ENCODE data around the gene CTPS1. TPM values are rescaled to one million over a fixed set of nuclear protein-coding genes. Genes with fewer than 3 reads are reported as not detected.

The CTPS1 gene, protein sequence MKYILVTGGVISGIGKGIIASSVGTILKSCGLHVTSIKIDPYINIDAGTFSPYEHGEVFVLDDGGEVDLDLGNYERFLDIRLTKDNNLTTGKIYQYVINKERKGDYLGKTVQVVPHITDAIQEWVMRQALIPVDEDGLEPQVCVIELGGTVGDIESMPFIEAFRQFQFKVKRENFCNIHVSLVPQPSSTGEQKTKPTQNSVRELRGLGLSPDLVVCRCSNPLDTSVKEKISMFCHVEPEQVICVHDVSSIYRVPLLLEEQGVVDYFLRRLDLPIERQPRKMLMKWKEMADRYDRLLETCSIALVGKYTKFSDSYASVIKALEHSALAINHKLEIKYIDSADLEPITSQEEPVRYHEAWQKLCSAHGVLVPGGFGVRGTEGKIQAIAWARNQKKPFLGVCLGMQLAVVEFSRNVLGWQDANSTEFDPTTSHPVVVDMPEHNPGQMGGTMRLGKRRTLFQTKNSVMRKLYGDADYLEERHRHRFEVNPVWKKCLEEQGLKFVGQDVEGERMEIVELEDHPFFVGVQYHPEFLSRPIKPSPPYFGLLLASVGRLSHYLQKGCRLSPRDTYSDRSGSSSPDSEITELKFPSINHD
- total RNA-seq (2014; rRNA removed; shearing (Covaris generic)), result 62.2 and 77.9 TPM in 2 replicates

DNA sequence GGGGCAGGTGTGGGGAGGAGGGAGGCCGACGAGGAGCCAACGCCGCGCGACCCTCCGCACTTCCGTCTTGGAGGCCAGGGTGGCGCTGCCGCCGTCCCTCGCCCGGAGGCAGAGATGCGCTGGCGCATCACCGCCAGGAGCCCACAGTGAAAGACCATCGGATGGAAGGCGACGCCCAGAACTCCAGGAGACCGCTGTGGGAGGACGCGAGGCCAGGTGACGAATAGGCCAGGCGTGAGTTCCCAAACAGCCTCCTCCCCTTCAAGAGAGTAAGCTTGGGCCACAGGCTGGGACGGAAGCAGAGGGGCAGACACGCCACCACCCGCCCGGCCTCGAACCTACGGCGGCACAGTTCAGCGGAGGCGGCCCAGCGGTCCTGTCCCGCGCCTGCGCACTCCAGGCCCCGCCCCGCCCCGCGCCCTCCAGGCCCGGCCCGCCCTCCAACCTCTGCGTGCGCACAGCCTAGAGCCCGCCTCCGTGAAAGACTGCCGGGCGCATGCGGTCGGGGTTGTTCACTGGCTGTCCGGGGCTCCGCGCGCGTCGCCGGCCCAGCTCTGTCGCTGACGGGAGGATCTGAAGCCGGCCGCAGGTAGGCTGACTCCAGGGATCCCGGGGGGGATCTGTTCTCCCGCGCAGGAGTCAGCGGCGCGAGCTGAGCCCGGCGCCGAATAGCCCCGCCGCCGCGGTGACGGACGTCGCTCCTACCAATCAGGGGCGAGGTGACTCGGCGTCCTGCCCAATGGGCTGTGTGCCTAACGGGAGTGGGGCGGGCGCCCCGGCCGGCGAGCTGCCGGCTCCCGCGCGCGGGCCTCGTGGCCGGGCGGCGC, at the start of gene CTPS1:
CTPS1 (plus strand) TSS at position 456 of the 827 bp plus-strand sequence. CDS start 3,595 bp downstream, outside the sequence.
- Histone ChIP-seq H3K9me3 (replicated peaks) (0 out of 2 replicates have a peak, but pooled peaks cover 3% of the 10 kb centered on the region), H3K4me3 (peak within 1 kb of the TSS; percentile 79), H3K27ac (peak within 1 kb of the TSS; percentile 89), H3K4me1 (replicated peaks) (peaks cover 66% of the 10 kb centered on the region), H3K27me3 (replicated peaks) (no peaks in the 10 kb centered on the region), H3K36me3 (peaks cover 45% of the 10 kb centered on the region)
- DNase-seq (ENCODE audit: low read depth in 1 of 2, low spot score in 2 of 2), result peak; percentile 95 to 97

GRCh38 chr1:40930174-40930964, 49.1 kb upstream of the CTPS1 start:
- H3K9me3 ChIP-seq (replicated peaks), result no peaks in the 10 kb centered on the region
- no peak overlapping the region for H3K27ac ChIP-seq
- H3K36me3 ChIP-seq, result no peaks in the 10 kb centered on the region
- no peak overlapping the region for H3K4me3 ChIP-seq
- DNase-seq (ENCODE audit: low read depth in 1 of 2, low spot score in 2 of 2), result no peak
- H3K4me1 ChIP-seq (replicated peaks), result no peaks in the 10 kb centered on the region
- no peaks in the 10 kb centered on the region for H3K27me3 ChIP-seq (replicated peaks)

DNA sequence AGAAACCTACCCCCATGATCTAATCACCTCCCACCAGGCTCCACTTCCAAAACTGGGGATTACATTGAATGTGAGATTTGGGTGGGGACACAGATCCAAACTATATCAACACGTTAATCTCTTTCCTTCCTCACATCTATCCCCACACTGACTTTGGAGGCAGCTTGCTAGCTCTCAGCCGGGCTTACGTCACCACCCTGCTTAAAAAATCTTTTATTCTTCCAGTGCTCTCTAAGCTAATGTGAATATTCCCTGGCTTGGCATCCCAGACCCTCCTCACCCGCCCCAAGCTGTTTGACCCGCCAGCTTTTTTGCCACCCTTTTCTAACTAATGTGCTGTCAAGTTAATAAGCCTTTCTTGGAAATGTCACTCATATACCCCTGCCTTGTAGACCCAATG, 47.9 kb upstream of the CTPS1 start:
- H3K27me3 ChIP-seq (replicated peaks), result no peaks in the 10 kb centered on the region
- H3K9me3 ChIP-seq (replicated peaks), result no peaks in the 10 kb centered on the region
- no peak overlapping the region for H3K4me3 ChIP-seq
- no peak for DNase-seq (ENCODE audit: low read depth in 1 of 2, low spot score in 2 of 2)
- H3K36me3 ChIP-seq, result no peaks in the 10 kb centered on the region
- H3K27ac ChIP-seq, result no peak overlapping the region
- peaks cover 2% of the 10 kb centered on the region for H3K4me1 ChIP-seq (replicated peaks)

GRCh38 chr1:40932006-40932405, 47.5 kb upstream of the CTPS1 start:
- Histone ChIP-seq H3K4me1 (replicated peaks) (peaks cover 6% of the 10 kb centered on the region), H3K27me3 (replicated peaks) (no peaks in the 10 kb centered on the region), H3K27ac (no peak overlapping the region), H3K9me3 (replicated peaks) (no peaks in the 10 kb centered on the region), H3K4me3 (no peak overlapping the region), H3K36me3 (no peaks in the 10 kb centered on the region)
- DNase-seq (ENCODE audit: low read depth in 1 of 2, low spot score in 2 of 2), result no peak

GRCh38 chr1:40936931-40937339, 42.6 kb upstream of the CTPS1 start:
- Histone ChIP-seq H3K27me3 (replicated peaks) (no peaks in the 10 kb centered on the region), H3K4me1 (replicated peaks) (peaks cover 11% of the 10 kb centered on the region), H3K4me3 (no peak overlapping the region), H3K9me3 (replicated peaks) (no peaks in the 10 kb centered on the region), H3K36me3 (no peaks in the 10 kb centered on the region), H3K27ac (no peak overlapping the region)
- DNase-seq (ENCODE audit: low read depth in 1 of 2, low spot score in 2 of 2), result peak in 1 of 2 experiments; percentile 19

GRCh38 chr1:40938393-40938792, 41.1 kb upstream of the CTPS1 start:
- no peak for DNase-seq (ENCODE audit: low read depth in 1 of 2, low spot score in 2 of 2)
- Histone ChIP-seq H3K27ac (no peak overlapping the region), H3K4me3 (no peak overlapping the region), H3K27me3 (replicated peaks) (no peaks in the 10 kb centered on the region), H3K36me3 (no peaks in the 10 kb centered on the region), H3K9me3 (replicated peaks) (no peaks in the 10 kb centered on the region), H3K4me1 (replicated peaks) (peaks cover 11% of the 10 kb centered on the region)

- H3K4me3 ChIP-seq, result no peak overlapping the region
- peaks cover 17% of the 10 kb centered on the region for H3K4me1 ChIP-seq (replicated peaks)
- no peak for DNase-seq (ENCODE audit: low read depth in 1 of 2, low spot score in 2 of 2)
- no peaks in the 10 kb centered on the region for H3K9me3 ChIP-seq (replicated peaks)
- H3K27ac ChIP-seq, result no peak overlapping the region
- H3K36me3 ChIP-seq, result no peaks in the 10 kb centered on the region
- no peaks in the 10 kb centered on the region for H3K27me3 ChIP-seq (replicated peaks)
Observed at GRCh38 chr1:40939320-40940059, 40.0 kb upstream of the CTPS1 start.

- no peak overlapping the region for H3K4me3 ChIP-seq
- peak overlapping the region; percentile 67 for H3K27ac ChIP-seq
- H3K27me3 ChIP-seq (replicated peaks), result no peaks in the 10 kb centered on the region
- H3K9me3 ChIP-seq (replicated peaks), result no peaks in the 10 kb centered on the region
- DNase-seq (ENCODE audit: low read depth in 1 of 2, low spot score in 2 of 2), result peak; percentile 65 to 76
- H3K36me3 ChIP-seq, result no peaks in the 10 kb centered on the region
- peaks cover 20% of the 10 kb centered on the region for H3K4me1 ChIP-seq (replicated peaks)
Observed at GRCh38 chr1:40944326-40944725, 35.2 kb upstream of the CTPS1 start.

GRCh38 chr1:40944841-40945430, 34.6 kb upstream of the CTPS1 start:
- peaks cover 20% of the 10 kb centered on the region for H3K4me1 ChIP-seq (replicated peaks)
- H3K4me3 ChIP-seq, result no peak overlapping the region
- H3K36me3 ChIP-seq, result no peaks in the 10 kb centered on the region
- DNase-seq (ENCODE audit: low read depth in 1 of 2, low spot score in 2 of 2), result peak in 1 of 2 experiments; percentile 33
- peak overlapping the region; percentile 67 for H3K27ac ChIP-seq
- H3K9me3 ChIP-seq (replicated peaks), result no peaks in the 10 kb centered on the region
- H3K27me3 ChIP-seq (replicated peaks), result no peaks in the 10 kb centered on the region

DNA sequence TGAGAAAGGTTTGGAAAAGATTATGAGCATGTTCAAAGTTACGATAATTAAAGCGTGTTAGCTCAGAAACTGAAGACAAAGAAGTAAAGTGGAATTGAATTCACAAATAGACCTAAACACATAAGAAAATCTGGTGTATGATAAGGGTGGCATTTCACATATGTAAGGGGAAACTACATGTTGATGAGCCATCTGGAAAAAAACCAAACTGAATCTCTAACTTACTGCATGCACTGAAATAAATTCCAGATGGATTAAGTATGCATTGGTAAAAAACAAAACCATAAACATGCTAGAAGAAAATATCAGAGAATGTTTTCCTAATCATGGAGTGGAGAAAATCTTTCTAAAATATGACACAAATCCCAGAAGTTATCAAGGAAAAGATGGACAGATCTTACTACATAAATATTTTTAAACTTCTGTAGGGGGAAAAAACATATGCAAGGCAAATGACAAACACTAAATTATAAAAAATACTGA, 34.0 kb upstream of the CTPS1 start:
- H3K36me3 ChIP-seq, result no peaks in the 10 kb centered on the region
- no peaks in the 10 kb centered on the region for H3K9me3 ChIP-seq (replicated peaks)
- no peak overlapping the region for H3K4me3 ChIP-seq
- no peaks in the 10 kb centered on the region for H3K27me3 ChIP-seq (replicated peaks)
- DNase-seq (ENCODE audit: low read depth in 1 of 2, low spot score in 2 of 2), result no peak
- H3K4me1 ChIP-seq (replicated peaks), result peaks cover 20% of the 10 kb centered on the region
- H3K27ac ChIP-seq, result peak overlapping the region; percentile 67; the same call in 1 of the 2 replicates

DNA sequence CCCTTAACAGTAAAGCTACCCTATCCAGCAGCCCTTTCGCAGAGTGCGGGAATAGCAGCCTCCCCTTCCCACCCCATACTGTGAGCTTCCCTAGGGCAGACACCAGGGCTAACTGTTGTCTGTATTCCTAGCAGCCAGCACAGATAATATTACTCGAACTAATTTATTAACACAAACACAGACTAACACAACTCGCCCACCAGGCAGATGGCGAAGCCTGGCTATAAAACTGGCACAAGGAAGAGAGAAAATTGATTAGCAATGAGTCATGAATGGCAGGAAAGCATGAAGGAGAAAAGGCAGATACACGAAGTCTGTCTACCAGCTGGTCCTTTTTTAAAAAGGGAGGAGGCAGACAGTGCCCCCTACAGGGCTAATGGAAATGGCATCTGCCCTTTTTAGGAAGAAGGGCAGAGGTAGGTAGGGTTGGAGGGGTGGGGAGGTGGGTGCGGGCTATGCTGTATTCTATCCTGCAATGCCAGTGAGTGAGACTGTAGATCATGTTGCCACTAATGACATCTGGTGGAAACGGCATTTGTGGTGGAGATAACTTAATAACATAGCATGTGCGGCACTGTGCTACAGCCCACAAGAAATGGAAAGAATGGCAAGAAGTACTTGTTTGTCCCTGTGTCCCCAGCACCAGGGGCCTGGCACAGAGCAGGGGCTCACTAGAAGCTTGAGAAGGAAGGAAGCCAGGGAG, 30.6 kb upstream of the CTPS1 start:
- Histone ChIP-seq H3K4me1 (replicated peaks) (peaks cover 20% of the 10 kb centered on the region), H3K27me3 (replicated peaks) (no peaks in the 10 kb centered on the region), H3K4me3 (no peak overlapping the region), H3K27ac (no peak overlapping the region), H3K36me3 (no peaks in the 10 kb centered on the region), H3K9me3 (replicated peaks) (no peaks in the 10 kb centered on the region)
- DNase-seq (ENCODE audit: low read depth in 1 of 2, low spot score in 2 of 2), result peak; percentile 57 to 63

DNA sequence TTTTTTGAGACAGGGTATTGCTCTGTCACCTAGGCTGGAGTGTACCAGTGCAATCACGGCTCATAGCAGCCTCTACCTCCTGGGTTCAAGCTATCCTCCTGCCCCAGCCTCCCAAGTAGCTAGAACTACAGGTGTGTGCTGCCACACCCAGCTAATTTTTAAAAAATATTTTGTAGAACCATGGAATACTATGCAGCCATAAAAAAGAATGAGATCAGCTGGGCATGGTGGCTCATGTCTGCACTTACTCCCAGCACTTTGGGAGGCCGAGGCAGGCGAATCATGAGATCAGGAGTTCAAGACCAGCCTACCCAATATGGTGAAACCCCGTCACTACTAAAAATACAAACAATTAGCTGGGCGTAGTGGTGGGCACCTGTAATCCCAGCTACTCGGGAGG, 29.9 kb upstream of the CTPS1 start:
- Histone ChIP-seq H3K27ac (no peak overlapping the region), H3K4me1 (replicated peaks) (peaks cover 13% of the 10 kb centered on the region), H3K27me3 (replicated peaks) (no peaks in the 10 kb centered on the region), H3K4me3 (no peak overlapping the region), H3K36me3 (no peaks in the 10 kb centered on the region), H3K9me3 (replicated peaks) (no peaks in the 10 kb centered on the region)
- DNase-seq (ENCODE audit: low read depth in 1 of 2, low spot score in 2 of 2), result no peak
